ENCODE data around the gene EN2.

EN2 gene

GRCh38 chr7:155452505-155453295 lies 5.2 kb upstream of the EN2 start:
- Histone ChIP-seq H3K27ac (ENCODE audit: low read depth, low read length, severe bottlenecking) (no peak overlapping the region), H3K4me3 (ENCODE audit: extremely low read depth, insufficient read depth, low read length, poor library complexity, severe bottlenecking) (no peak overlapping the region), H3K36me3 (ENCODE audit: control insufficient read depth, insufficient read depth, low read length) (no peaks in the 10 kb centered on the region), H3K9me3 (ENCODE audit: control insufficient read depth, low read length) (no peaks in the 10 kb centered on the region), H3K4me1 (ENCODE audit: control insufficient read depth, insufficient read depth, low read length, poor library complexity, severe bottlenecking) (peaks cover 5% of the 10 kb centered on the region)
- WGBS, 2 experiments (ENCODE audit: insufficient coverage in 2 of 2): 11 to 13% methylated on average over 1 to 2 of the region's 5 CpGs

DNA sequence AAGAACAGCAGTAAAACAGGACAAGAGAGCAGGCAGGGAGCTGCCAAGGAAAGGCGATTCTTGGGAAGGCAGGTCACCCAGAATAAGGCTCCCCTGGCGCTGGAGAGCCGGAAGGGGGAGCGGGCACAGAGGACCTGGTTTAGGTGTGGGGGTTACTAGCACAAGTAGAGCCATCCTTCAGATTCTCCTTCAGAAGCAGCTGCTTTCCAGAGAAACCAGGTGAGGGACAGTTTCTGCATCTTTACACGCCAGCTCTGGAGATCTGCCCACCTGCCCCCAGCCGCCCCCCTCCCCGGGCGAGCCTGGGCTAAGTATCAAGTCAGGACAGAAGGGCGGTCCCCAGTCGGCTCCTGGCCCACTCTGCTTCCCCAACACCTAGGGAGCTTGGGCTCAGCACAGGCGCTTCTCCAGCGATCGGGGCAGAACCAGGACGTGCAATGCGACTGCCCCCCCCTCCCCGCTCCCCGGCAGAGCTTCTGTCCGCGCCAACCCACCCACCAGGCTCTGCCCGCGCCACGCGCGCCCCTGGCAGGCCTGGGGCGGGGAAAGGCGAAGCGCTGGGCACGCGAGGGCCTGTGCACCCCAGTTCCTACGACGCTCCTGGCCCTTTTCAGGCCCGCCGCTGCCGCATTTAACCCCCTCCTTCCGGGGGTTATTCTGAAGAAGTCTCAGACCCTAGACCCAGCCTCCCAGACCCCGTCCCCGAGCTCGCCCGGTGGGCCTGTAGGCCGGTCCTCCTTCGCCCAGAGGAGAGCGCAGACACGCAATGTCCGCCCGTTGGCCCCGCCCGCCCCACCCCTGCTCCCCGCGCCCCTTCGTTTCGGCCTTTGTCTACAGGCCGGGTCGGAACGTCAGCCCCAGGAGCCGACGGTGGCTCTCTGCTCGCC lies 4.4 kb upstream of the EN2 start:
- Histone ChIP-seq H3K27ac (ENCODE audit: low read depth, low read length, severe bottlenecking) (no peak overlapping the region), H3K36me3 (ENCODE audit: control insufficient read depth, insufficient read depth, low read length) (no peaks in the 10 kb centered on the region), H3K4me1 (ENCODE audit: control insufficient read depth, insufficient read depth, low read length, poor library complexity, severe bottlenecking) (peaks cover 5% of the 10 kb centered on the region), H3K9me3 (ENCODE audit: control insufficient read depth, low read length) (no peaks in the 10 kb centered on the region), H3K4me3 (ENCODE audit: extremely low read depth, insufficient read depth, low read length, poor library complexity, severe bottlenecking) (no peak overlapping the region)
- WGBS, 2 experiments (ENCODE audit: insufficient coverage in 2 of 2): 1% methylated on average over 41 to 43 of the region's 57 CpGs

DNA sequence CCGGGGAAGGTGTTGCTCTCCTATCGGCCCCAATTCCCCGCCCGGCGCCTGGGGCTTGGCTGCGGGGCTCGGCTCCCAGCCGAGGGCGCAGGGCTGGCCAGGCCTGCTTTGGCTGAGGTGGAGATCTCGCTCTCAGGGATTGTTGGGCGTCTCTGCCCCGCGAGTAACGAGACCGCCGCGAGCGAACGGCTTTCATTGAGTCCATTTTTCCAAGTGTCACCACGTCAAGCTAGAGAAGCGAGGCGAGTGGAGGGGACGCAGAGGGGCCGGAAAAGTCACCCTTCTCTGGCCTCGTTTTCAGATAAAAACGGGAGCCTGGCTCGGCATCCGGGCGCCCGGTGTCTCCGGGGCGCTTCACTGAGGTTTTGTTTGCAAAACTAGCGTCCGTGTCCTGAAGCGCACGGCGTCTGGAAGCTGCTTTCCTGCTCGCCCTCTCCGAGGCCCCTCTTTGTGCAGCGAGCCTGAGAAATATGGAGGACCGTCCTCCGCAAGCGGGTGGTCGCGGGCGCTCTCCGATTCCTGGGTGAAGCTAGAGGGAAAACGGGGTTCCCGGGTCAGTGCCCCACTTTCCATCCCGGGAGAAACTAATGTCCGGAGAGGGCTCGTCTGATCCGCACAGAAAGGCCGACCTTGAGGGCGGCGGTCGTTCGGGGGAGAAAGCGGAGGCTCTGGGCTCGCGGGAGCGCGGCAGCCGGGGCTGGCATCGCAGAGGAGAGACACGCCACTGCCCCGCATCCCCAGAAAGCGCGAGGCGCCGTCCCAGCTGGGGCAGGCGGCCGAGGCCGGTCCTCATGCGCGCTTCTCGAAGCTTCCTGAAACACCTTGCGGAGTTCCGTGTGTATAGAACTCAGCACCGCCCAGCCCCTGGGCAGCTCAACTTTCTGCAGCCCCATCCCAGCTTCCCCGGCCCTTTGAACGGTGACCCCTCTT lies 3.5 kb upstream of the EN2 start:
- 1% methylated on average over 69 to 78 of the region's 82 CpGs for WGBS, 2 experiments (ENCODE audit: insufficient coverage in 2 of 2)
- H3K4me3 ChIP-seq (ENCODE audit: extremely low read depth, insufficient read depth, low read length, poor library complexity, severe bottlenecking): no peak overlapping the region
- no peaks in the 10 kb centered on the region for H3K9me3 ChIP-seq (ENCODE audit: control insufficient read depth, low read length)
- H3K27ac ChIP-seq (ENCODE audit: low read depth, low read length, severe bottlenecking): no peak overlapping the region
- H3K4me1 ChIP-seq (ENCODE audit: control insufficient read depth, insufficient read depth, low read length, poor library complexity, severe bottlenecking): peaks cover 5% of the 10 kb centered on the region
- H3K36me3 ChIP-seq (ENCODE audit: control insufficient read depth, insufficient read depth, low read length): no peaks in the 10 kb centered on the region

- Histone ChIP-seq H3K27ac (ENCODE audit: low read depth, low read length, severe bottlenecking) (no peak overlapping the region), H3K36me3 (ENCODE audit: control insufficient read depth, insufficient read depth, low read length) (no peaks in the 10 kb centered on the region), H3K4me3 (ENCODE audit: extremely low read depth, insufficient read depth, low read length, poor library complexity, severe bottlenecking) (no peak overlapping the region), H3K4me1 (ENCODE audit: control insufficient read depth, insufficient read depth, low read length, poor library complexity, severe bottlenecking) (peaks cover 5% of the 10 kb centered on the region), H3K9me3 (ENCODE audit: control insufficient read depth, low read length) (no peaks in the 10 kb centered on the region)
- 0 to 2% methylated on average over 7 to 15 of the region's 15 CpGs for WGBS, 2 experiments (ENCODE audit: insufficient coverage in 2 of 2)
These were observed 2.7 kb upstream of the EN2 start for GRCh38 chr7:155455132-155455693.

DNA sequence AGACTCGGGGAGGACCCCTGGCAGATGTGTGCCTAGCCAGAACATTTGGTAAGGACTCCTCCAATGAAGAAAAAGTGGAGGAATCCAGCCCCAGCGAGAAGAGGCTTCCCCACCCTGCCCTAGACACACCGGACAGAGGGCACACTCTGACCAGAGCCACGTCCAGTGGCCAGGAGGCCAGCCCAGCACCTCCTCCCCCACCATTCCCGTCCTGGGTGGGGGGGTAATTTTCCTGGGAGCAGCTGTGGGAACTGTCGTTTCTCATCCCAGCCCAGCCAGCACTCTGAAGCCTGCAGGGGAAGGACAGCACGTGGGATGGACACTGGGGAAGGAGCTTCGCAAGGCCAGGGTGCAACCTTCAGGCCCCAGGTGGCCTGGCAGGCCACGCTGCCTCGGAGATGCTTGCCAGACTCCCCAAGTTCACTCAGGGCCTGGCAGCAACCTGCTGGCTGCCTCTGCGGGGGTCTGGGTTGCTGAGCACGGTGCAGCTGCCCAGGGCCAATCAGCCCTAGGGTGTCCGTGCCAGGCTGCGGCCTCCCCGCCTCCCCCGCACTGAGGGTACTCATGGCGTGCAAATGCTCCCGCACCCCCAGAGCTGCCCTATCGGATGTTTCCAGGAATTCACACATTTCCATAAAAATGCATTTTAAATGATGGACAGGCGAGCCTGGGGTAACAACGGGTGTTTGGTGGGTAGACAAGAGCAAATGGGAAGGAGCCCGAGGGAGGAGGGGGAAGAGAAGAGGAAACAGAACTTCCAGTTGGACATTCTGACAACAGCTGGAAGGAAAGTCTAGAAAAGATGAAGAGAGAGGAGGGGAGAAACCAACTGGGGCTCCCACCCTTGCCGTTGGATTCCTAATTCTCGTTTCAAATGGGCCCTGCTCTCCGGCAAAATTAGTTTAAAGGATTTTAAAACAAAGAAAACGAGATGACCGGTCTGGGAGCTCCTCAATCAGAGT lies 1.9 kb upstream of the EN2 start:
- no peak overlapping the region for H3K27ac ChIP-seq (ENCODE audit: low read depth, low read length, severe bottlenecking)
- H3K4me1 ChIP-seq (ENCODE audit: control insufficient read depth, insufficient read depth, low read length, poor library complexity, severe bottlenecking): peaks cover 5% of the 10 kb centered on the region
- H3K36me3 ChIP-seq (ENCODE audit: control insufficient read depth, insufficient read depth, low read length): no peaks in the 10 kb centered on the region
- no peaks in the 10 kb centered on the region for H3K9me3 ChIP-seq (ENCODE audit: control insufficient read depth, low read length)
- H3K4me3 ChIP-seq (ENCODE audit: extremely low read depth, insufficient read depth, low read length, poor library complexity, severe bottlenecking): no peak overlapping the region
- 2 to 3% methylated on average over 20 to 21 of the region's 27 CpGs for WGBS, 2 experiments (ENCODE audit: insufficient coverage in 2 of 2)

GRCh38 chr7:155456738-155457543 lies 988 bp upstream of the EN2 start:
- WGBS, 2 experiments (ENCODE audit: insufficient coverage in 2 of 2): 1% methylated on average over 33 to 61 of the region's 69 CpGs
- H3K4me3 ChIP-seq (ENCODE audit: extremely low read depth, insufficient read depth, low read length, poor library complexity, severe bottlenecking): peak overlapping the region; percentile 18
- H3K27ac ChIP-seq (ENCODE audit: low read depth, low read length, severe bottlenecking): no peak overlapping the region

GRCh38 chr7:155457544-155458110 lies 302 bp upstream of the EN2 start:
- H3K27ac ChIP-seq (ENCODE audit: low read depth, low read length, severe bottlenecking): no peak overlapping the region
- peak overlapping the region; percentile 18 for H3K4me3 ChIP-seq (ENCODE audit: extremely low read depth, insufficient read depth, low read length, poor library complexity, severe bottlenecking)
- H3K36me3 ChIP-seq (ENCODE audit: control insufficient read depth, insufficient read depth, low read length): no peaks in the 10 kb centered on the region
- no peaks in the 10 kb centered on the region for H3K9me3 ChIP-seq (ENCODE audit: control insufficient read depth, low read length)
- peaks cover 5% of the 10 kb centered on the region for H3K4me1 ChIP-seq (ENCODE audit: control insufficient read depth, insufficient read depth, low read length, poor library complexity, severe bottlenecking)
- 0 to 1% methylated on average over 58 to 86 of the region's 98 CpGs for WGBS, 2 experiments (ENCODE audit: insufficient coverage in 2 of 2)

More at GRCh38 chr7:155456738-155457543, 988 bp upstream of the EN2 start:
- H3K9me3 ChIP-seq (ENCODE audit: control insufficient read depth, low read length): no peaks in the 10 kb centered on the region
- no peaks in the 10 kb centered on the region for H3K36me3 ChIP-seq (ENCODE audit: control insufficient read depth, insufficient read depth, low read length)
- peaks cover 5% of the 10 kb centered on the region for H3K4me1 ChIP-seq (ENCODE audit: control insufficient read depth, insufficient read depth, low read length, poor library complexity, severe bottlenecking)

DNA sequence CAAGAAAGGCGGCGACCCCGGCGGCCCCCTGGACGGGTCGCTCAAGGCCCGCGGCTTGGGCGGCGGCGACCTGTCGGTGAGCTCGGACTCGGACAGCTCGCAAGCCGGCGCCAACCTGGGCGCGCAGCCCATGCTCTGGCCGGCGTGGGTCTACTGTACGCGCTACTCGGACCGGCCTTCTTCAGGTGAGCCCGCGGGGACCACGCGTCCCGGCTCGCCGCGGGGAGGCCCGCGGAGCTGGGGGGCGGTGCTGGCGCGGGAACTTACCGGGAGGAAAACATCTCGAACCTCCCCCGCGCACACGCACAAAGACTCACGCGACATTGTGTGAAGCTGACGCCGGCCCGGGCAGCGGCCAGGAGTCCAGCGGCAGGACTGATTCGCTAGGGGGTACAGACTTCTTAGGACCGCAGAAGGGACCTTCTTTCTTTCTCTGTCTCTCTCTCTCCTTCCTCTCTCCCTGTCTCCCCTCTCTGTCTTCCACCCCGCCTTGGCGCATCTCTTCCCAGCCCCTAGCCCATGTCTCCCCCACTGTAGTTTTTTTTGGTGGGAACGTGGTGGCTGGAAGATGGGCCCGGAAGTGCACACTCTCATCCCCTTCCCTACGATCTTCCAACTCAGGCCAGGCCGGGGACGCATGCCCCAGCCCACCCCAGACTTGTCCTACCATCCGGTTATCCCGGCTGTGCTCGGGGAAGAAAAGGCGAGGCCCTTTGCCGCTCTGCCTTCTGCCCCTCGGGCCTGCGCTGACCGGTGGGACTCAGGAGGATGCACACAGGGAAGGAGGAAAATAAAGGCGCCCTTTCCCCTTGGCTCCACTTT lies 1.2 kb downstream of the EN2 start:
- Histone ChIP-seq H3K36me3 (ENCODE audit: control insufficient read depth, insufficient read depth, low read length) (no peaks in the 10 kb centered on the region), H3K4me3 (ENCODE audit: extremely low read depth, insufficient read depth, low read length, poor library complexity, severe bottlenecking) (peak overlapping the region; percentile 11), H3K4me1 (ENCODE audit: control insufficient read depth, insufficient read depth, low read length, poor library complexity, severe bottlenecking) (peaks cover 3% of the 10 kb centered on the region), H3K27ac (ENCODE audit: low read depth, low read length, severe bottlenecking) (no peak overlapping the region), H3K9me3 (ENCODE audit: control insufficient read depth, low read length) (no peaks in the 10 kb centered on the region)
- 0 to 1% methylated on average over 58 to 62 of the region's 68 CpGs for WGBS, 2 experiments (ENCODE audit: insufficient coverage in 2 of 2)
